Prostate gland (tissue), 2 donors: Measurements from ENCODE around the gene PYURF. TPM values are rescaled to one million over a fixed set of nuclear protein-coding genes. Genes with fewer than 3 reads are reported as not detected.
A peak's percentile ranks its signal among the peaks of the same experiment; 100 is the strongest.
"Not testable (repeated sequence)": the region's sequence is repeated elsewhere in the genome, so short reads cannot be mapped to it uniquely, and the experiment has no call there.

ENCODE experiments used
- DNase-seq: peaks from one replicate; pipeline ENCODE4 v3.0.0-alpha.2; 2019; ENCODE audit warnings: low spot score
- H3K27ac ChIP-seq, 2 donors: fragments of 200-600 bp; sonication (generic); 2 replicates each; pipeline ENCODE4 v1.5.1; 2017 to 2019
- H3K27me3 ChIP-seq: fragments of 200-600 bp; sonication (generic); replicated peaks from 2 replicates; pipeline ENCODE4 v1.5.1; 2019; ENCODE audit not compliant: insufficient read depth
- H3K36me3 ChIP-seq, 2 donors: fragments of 200-600 bp; sonication (generic); 1 replicate in 1 of 2; 2 replicates in 1 of 2; pipeline versions ENCODE4 v1.5.1 to v1.8.1; 2017 to 2019
- H3K4me1 ChIP-seq: fragments of 200-600 bp; sonication (generic); replicated peaks from 2 replicates; pipeline ENCODE4 v1.5.1; 2019
- H3K4me3 ChIP-seq, 2 donors: fragments of 200-600 bp; sonication (generic); 2 replicates each; pipeline ENCODE4 v1.5.1; 2017 to 2019
- H3K9me3 ChIP-seq: fragments of 200-600 bp; sonication (generic); 2 replicates; pipeline ENCODE4 v1.5.1; 2017
- POLR2A ChIP-seq: fragments of 450-650 bp; IDR thresholded peaks from one replicate; pipeline ENCODE4 v1.6.1; 2016; ENCODE audit warnings: antibody characterized with exemption, mild to moderate bottlenecking
- POLR2AphosphoS5 ChIP-seq: sonication (generic); formaldehyde crosslinking; IDR thresholded peaks from one replicate; pipeline ENCODE4 v1.6.1; 2017; ENCODE audit warnings: antibody characterized with exemption
- WGBS: methylation state at CpG from one replicate; pipeline ENCODE4 v1.1.5; 2018; 5-methylcytosine and 5-hydroxymethylcytosine counted together
- intact Hi-C: fragments of 100-400 bp; cut with DNase I; formaldehyde crosslinking; loops from one replicate; pipeline ENCODE4 v1.14.2; 2022
- total RNA-seq, 2 donors: library from RNA; depleted of rRNA; stranded (reverse); fragments of >200 nt; gene quantifications; one replicate each; pipeline ENCODE4 v1.1.0, GENCODE V29; 2016
- TF ChIP-seq, protein P1 (sequence below), 4 experiments: fragments of 200-600 bp in 2 of 4; fragments of 450-650 bp in 2 of 4; sonication (generic) in 2 of 4; IDR thresholded peaks; 1 replicate in 3 of 4; 2 replicates in 1 of 4; pipeline ENCODE4 v1.5.1; 2016 to 2019; ENCODE audit warnings: antibody characterized with exemption in 4 of 4, mild to moderate bottlenecking in 2 of 4, moderate library complexity in 2 of 4

Gene PYURF
- total RNA-seq, 2 donors from 2014 or later = 84.5 to 133 TPM

DNA sequence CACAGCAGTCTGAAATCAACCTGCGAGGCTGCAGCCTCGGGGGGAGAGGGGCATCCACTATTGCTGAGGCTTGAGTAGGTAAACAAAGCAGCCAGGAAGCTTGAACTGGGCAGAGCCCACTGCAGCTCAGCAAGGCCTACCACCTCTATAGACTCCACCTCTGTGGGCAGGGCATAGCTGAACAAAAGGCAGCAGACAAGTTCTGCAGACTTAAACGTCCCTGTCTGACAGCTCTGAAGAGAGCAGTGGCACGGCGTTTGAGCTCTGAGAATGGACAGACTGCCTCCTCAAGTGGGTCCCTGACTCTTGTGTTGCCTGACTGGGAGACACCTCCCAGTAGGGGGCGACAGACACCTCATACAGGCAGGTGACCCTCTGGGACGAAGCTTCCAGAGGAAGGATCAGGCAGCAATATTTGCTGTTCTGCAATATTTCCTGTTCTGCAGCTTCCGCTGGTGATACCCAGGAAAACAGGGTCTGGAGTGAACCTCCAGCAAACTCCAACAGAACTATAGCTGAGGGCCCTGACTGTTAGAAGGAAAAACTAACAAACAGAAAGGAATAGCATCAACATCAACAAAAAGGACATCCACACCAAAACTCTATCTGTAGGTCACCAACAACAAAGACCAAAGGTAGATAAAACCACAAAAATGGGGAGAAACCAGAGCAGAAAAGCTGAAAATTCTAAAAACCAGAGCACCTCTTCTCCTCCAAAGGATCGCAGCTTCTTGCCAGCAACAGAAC is 15.9 kb upstream of the PYURF start:
- DNase-seq = peak; percentile 73
- intact Hi-C loops = loop anchor here (1.0 to 10.0 kb wide), 2 partner anchors 120 to 485 kb away; no protein-coding TSS in a partner anchor
- not testable (repeated sequence) for H3K4me3 ChIP-seq, H3K4me1 ChIP-seq, H3K27me3 ChIP-seq, H3K9me3 ChIP-seq, H3K36me3 ChIP-seq
- WGBS = 26% methylated on average over 9 of the region's 9 CpGs
- H3K27ac ChIP-seq = peak overlapping the region in 1 of 2 donors; percentile 28
- TF ChIP-seq, protein P1, sequence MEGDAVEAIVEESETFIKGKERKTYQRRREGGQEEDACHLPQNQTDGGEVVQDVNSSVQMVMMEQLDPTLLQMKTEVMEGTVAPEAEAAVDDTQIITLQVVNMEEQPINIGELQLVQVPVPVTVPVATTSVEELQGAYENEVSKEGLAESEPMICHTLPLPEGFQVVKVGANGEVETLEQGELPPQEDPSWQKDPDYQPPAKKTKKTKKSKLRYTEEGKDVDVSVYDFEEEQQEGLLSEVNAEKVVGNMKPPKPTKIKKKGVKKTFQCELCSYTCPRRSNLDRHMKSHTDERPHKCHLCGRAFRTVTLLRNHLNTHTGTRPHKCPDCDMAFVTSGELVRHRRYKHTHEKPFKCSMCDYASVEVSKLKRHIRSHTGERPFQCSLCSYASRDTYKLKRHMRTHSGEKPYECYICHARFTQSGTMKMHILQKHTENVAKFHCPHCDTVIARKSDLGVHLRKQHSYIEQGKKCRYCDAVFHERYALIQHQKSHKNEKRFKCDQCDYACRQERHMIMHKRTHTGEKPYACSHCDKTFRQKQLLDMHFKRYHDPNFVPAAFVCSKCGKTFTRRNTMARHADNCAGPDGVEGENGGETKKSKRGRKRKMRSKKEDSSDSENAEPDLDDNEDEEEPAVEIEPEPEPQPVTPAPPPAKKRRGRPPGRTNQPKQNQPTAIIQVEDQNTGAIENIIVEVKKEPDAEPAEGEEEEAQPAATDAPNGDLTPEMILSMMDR (IDR thresholded peaks at IDR 0.05) = peak in 3 of 4 experiments; percentile 74 to 77 (median 76)
- TF ChIP-seq POLR2AphosphoS5 = peak; percentile 64

DNA sequence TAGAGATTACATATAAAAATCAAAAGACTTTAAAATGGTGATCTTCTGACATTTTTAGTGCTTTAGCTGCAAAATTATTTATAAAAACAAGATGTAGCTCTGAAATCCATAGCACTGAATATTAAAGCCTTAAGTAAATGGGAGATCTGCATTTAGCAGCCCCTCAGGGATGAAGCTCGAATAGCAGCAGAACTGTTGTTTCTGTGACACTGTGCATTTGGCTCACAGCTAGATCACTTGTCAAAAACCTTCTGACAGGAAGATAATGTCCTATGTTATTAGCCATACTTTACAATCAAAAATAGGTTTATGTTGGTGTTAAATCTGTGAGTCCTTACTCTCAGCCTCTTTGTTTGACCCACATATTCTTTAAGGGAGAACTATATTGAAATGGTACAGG is 14.1 kb upstream of the PYURF start:
- H3K4me1 ChIP-seq = no peaks in the 10 kb centered on the region
- H3K27me3 ChIP-seq = no peaks in the 10 kb centered on the region
- no peaks in the 10 kb centered on the region for H3K36me3 ChIP-seq
- 90% methylated on average over 1 of the region's 1 CpG for WGBS
- no peak overlapping the region for H3K4me3 ChIP-seq
- no peak for DNase-seq
- intact Hi-C loops = loop anchor here (10.0 kb wide), 1 partner anchor 487 kb away; no protein-coding TSS in a partner anchor
- no peak overlapping the region for H3K27ac ChIP-seq
- H3K9me3 ChIP-seq = no peaks in the 10 kb centered on the region
- TF ChIP-seq POLR2A = no peak
- TF ChIP-seq POLR2AphosphoS5 = no peak
- TF ChIP-seq, protein P1 (IDR thresholded peaks at IDR 0.05) = no peak

DNA sequence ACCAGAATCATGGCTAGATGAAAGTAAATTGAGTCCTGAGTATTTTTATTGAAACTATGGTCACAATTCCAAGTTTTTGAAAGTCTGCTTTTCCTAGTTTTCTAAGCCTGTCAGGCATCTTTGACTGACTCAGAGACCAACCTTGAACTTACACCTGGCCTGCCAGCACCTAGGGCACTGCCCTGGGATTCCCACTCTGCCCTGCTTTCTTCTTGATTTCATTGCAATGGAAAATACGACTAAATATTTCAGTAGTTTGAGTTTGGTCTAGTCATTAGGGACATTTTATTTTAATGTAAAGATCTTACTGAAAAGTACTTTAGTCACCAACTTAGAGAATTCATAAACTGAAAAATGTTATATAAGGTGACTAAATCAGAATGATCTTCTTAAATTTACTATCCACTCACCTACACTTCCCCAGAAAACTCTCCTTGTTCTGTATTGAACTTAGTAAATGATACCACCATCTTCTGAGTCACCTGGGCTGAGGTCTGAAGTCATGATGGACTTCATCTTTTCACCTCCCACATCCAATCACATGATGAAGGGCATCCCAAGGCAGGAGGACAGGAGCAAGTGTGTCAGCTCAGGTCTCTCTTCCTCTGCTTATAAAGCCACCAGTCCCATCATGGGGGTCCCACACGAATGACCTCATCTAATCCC is 11.6 kb upstream of the PYURF start:
- Histone ChIP-seq H3K4me3 (no peak overlapping the region), H3K36me3 (no peaks in the 10 kb centered on the region), H3K27me3 (no peaks in the 10 kb centered on the region), H3K9me3 (no peaks in the 10 kb centered on the region), H3K27ac (no peak overlapping the region), H3K4me1 (no peaks in the 10 kb centered on the region)
- intact Hi-C loops = loop anchor here (10.0 kb wide), 1 partner anchor 490 kb away; no protein-coding TSS in a partner anchor
- TF ChIP-seq, protein P1 (IDR thresholded peaks at IDR 0.05) = no peak
- no peak for TF ChIP-seq POLR2AphosphoS5
- TF ChIP-seq POLR2A = no peak
- DNase-seq = no peak
- 96% methylated on average over 2 of the region's 2 CpGs for WGBS

DNA sequence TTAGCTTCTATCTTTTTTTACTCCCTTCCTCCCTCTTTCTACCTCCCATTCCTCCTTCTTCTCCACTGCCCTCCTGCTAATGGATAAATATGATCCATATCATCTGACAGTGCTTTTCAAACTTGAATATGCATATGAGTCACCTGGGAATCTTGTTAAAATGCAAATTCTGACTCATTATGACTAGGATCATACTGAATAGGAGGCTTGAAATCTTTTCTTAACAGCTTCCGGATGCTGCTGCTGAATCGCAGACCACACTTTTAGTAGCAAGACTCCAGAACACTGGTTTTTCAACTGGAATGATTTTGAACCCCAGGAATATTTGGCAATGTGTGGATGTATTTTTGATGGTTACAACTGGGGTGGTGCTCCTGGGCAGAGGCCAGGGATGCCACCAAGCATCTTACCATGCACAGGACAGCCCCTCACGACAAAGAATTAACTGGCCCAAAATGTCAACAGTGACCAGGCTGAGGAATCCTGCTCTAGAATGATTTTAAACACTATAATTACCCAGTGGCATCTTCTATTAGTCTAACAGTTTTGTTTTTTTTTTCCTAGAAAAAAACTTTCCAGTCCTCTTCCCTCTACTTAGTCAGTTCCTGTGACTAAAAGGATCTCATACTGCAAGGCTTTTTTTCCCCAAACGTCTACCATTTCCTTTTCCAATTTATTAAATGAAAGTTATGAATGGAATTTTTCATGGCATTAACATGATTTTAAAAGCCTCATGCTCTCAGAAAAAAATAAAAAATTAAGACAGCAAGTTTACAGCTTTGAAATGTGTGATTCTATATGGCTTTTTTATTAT is 10.6 kb upstream of the PYURF start:
- Histone ChIP-seq H3K4me3 (no peak overlapping the region), H3K9me3 (no peaks in the 10 kb centered on the region), H3K4me1 (no peaks in the 10 kb centered on the region), H3K36me3 (no peaks in the 10 kb centered on the region), H3K27me3 (no peaks in the 10 kb centered on the region), H3K27ac (no peak overlapping the region)
- DNase-seq = no peak
- 59% methylated on average over 4 of the region's 4 CpGs for WGBS
- intact Hi-C loops = loop anchor here (10.0 kb wide), 1 partner anchor 491 kb away; no protein-coding TSS in a partner anchor
- TF ChIP-seq, protein P1 (IDR thresholded peaks at IDR 0.05) = no peak
- TF ChIP-seq POLR2A (no peak), POLR2AphosphoS5 (no peak)
